Measurements from ENCODE around the gene FAM3C. TPM values are rescaled to one million over a fixed set of nuclear protein-coding genes. Genes with fewer than 3 reads are reported as not detected.

FAM3C gene
- total and polyA plus RNA-seq, 2 experiments from 2014 or later: 33.9 to 60.3 TPM

DNA sequence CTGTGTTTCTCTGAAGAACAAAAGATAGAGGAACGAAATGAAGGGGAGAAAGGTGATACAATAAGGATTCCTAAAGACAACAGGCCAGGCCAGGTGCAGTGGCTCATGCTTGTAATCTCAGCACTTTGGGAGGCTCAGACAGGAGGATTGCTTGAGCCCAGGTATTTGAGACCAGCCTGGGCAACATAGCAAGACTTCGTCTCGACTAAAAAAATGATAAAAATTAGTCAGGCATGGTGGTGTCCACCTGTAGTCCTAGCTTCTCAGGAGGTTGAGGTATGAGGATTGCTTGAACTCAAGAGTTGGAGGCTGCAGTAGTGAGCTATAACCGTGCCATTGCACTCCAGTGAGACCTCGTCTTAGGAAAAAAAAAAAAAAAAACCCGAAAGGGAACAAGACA lies 41.4 kb upstream of the FAM3C start (continued):
- TF ChIP-seq, protein P1, sequence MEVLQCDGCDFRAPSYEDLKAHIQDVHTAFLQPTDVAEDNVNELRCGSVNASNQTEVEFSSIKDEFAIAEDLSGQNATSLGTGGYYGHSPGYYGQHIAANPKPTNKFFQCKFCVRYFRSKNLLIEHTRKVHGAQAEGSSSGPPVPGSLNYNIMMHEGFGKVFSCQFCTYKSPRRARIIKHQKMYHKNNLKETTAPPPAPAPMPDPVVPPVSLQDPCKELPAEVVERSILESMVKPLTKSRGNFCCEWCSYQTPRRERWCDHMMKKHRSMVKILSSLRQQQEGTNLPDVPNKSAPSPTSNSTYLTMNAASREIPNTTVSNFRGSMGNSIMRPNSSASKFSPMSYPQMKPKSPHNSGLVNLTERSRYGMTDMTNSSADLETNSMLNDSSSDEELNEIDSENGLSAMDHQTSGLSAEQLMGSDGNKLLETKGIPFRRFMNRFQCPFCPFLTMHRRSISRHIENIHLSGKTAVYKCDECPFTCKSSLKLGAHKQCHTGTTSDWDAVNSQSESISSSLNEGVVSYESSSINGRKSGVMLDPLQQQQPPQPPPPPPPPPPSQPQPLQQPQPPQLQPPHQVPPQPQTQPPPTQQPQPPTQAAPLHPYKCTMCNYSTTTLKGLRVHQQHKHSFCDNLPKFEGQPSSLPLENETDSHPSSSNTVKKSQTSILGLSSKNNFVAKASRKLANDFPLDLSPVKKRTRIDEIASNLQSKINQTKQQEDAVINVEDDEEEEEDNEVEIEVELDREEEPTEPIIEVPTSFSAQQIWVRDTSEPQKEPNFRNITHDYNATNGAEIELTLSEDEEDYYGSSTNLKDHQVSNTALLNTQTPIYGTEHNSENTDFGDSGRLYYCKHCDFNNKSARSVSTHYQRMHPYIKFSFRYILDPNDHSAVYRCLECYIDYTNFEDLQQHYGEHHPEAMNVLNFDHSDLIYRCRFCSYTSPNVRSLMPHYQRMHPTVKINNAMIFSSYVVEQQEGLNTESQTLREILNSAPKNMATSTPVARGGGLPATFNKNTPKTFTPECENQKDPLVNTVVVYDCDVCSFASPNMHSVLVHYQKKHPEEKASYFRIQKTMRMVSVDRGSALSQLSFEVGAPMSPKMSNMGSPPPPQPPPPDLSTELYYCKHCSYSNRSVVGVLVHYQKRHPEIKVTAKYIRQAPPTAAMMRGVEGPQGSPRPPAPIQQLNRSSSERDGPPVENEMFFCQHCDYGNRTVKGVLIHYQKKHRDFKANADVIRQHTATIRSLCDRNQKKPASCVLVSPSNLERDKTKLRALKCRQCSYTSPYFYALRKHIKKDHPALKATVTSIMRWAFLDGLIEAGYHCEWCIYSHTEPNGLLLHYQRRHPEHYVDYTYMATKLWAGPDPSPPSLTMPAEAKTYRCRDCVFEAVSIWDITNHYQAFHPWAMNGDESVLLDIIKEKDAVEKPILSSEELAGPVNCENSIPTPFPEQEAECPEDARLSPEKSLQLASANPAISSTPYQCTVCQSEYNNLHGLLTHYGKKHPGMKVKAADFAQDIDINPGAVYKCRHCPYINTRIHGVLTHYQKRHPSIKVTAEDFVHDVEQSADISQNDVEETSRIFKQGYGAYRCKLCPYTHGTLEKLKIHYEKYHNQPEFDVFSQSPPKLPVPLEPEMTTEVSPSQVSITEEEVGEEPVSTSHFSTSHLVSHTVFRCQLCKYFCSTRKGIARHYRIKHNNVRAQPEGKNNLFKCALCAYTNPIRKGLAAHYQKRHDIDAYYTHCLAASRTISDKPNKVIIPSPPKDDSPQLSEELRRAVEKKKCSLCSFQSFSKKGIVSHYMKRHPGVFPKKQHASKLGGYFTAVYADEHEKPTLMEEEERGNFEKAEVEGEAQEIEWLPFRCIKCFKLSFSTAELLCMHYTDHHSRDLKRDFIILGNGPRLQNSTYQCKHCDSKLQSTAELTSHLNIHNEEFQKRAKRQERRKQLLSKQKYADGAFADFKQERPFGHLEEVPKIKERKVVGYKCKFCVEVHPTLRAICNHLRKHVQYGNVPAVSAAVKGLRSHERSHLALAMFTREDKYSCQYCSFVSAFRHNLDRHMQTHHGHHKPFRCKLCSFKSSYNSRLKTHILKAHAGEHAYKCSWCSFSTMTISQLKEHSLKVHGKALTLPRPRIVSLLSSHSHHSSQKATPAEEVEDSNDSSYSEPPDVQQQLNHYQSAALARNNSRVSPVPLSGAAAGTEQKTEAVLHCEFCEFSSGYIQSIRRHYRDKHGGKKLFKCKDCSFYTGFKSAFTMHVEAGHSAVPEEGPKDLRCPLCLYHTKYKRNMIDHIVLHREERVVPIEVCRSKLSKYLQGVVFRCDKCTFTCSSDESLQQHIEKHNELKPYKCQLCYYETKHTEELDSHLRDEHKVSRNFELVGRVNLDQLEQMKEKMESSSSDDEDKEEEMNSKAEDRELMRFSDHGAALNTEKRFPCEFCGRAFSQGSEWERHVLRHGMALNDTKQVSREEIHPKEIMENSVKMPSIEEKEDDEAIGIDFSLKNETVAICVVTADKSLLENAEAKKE (CRISPR knock-in tag; IDR thresholded peaks at IDR 0.05): no peak

DNA sequence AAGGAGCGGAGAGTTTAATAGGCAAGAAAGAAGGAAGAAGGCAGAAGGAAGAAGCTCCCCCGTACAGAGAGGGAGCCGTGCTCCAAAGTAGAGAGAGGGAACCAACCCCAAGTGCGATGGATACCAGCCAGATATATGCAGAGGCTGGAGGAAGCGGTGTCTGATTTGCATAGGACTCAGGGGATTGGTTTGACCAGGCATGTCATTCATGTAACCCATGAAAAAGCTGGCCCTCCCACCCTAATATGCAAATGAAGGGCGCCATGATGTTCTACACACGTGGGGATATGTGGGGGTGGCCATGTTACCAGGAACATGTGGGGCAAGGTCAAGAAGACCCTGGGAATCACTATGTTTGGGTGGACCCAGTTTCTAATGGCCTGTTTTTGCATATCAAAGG lies 40.6 kb upstream of the FAM3C start:
- Histone ChIP-seq H2AFZ (peak overlapping the region; percentile 79; the same call in 1 of the 2 replicates), H3K4me3 (no peak overlapping the region), H3K9me2 (ENCODE audit: insufficient read depth) (peaks cover 8% of the 10 kb centered on the region), H3K36me3 (ENCODE audit: insufficient read depth) (no peaks in the 10 kb centered on the region), H3K27ac (ENCODE audit: low read depth) (no peak overlapping the region), H3K27me3 (ENCODE audit: insufficient read depth) (no peaks in the 10 kb centered on the region), H4K20me1 (replicated peaks; ENCODE audit: insufficient read depth) (no peaks in the 10 kb centered on the region), H3K79me2 (replicated peaks; ENCODE audit: insufficient read depth) (no peaks in the 10 kb centered on the region), H3K4me2 (no peak overlapping the region), H3K4me1 (ENCODE audit: insufficient read depth) (peaks cover 16% of the 10 kb centered on the region), H3F3A (replicated peaks; ENCODE audit: low read depth) (no peaks in the 10 kb centered on the region)
- peaks cover 1% of the 10 kb centered on the region for H3K27me3 Mint-ChIP-seq (ENCODE audit: insufficient read depth, low read depth, poor library complexity)
- H3K36me3 Mint-ChIP-seq (ENCODE audit: low read depth): peaks cover 14% of the 10 kb centered on the region; the same call in 2 of the 3 replicates
- ATAC-seq (peak; percentile 67), DNase-seq (ENCODE audit: low spot score) (peak; percentile 63)
- peaks cover 15% of the 10 kb centered on the region; the same call in 2 of the 3 replicates for H3K4me1 Mint-ChIP-seq
- no peak overlapping the region for H3K4me3 Mint-ChIP-seq
- H3K27ac Mint-ChIP-seq: no peak overlapping the region
- H3K9me3 Mint-ChIP-seq: peaks cover 17% of the 10 kb centered on the region
- no peak for TF ChIP-seq NANOG (IDR thresholded peaks at IDR 0.05; ENCODE audit: borderline replicate concordance)
- TF ChIP-seq, protein P2, sequence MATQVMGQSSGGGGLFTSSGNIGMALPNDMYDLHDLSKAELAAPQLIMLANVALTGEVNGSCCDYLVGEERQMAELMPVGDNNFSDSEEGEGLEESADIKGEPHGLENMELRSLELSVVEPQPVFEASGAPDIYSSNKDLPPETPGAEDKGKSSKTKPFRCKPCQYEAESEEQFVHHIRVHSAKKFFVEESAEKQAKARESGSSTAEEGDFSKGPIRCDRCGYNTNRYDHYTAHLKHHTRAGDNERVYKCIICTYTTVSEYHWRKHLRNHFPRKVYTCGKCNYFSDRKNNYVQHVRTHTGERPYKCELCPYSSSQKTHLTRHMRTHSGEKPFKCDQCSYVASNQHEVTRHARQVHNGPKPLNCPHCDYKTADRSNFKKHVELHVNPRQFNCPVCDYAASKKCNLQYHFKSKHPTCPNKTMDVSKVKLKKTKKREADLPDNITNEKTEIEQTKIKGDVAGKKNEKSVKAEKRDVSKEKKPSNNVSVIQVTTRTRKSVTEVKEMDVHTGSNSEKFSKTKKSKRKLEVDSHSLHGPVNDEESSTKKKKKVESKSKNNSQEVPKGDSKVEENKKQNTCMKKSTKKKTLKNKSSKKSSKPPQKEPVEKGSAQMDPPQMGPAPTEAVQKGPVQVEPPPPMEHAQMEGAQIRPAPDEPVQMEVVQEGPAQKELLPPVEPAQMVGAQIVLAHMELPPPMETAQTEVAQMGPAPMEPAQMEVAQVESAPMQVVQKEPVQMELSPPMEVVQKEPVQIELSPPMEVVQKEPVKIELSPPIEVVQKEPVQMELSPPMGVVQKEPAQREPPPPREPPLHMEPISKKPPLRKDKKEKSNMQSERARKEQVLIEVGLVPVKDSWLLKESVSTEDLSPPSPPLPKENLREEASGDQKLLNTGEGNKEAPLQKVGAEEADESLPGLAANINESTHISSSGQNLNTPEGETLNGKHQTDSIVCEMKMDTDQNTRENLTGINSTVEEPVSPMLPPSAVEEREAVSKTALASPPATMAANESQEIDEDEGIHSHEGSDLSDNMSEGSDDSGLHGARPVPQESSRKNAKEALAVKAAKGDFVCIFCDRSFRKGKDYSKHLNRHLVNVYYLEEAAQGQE (IDR thresholded peaks at IDR 0.05; ENCODE audit: unreplicated experiment): no peak
- no peak for TF ChIP-seq EZH2 (IDR thresholded peaks at IDR 0.05; ENCODE audit: low read depth, unreplicated experiment)
- no peak for TF ChIP-seq ZNF114 (CRISPR knock-in tag; IDR thresholded peaks at IDR 0.05)
- TF ChIP-seq JUNB (IDR thresholded peaks at IDR 0.05; ENCODE audit: unreplicated experiment): no peak
- TF ChIP-seq ZNF331 (CRISPR knock-in tag; IDR thresholded peaks at IDR 0.05; ENCODE audit: low read depth): no peak
- no peak for TF ChIP-seq CREB1 (CRISPR knock-in tag; IDR thresholded peaks at IDR 0.05; ENCODE audit: low read depth)
- TF ChIP-seq, protein P3, sequence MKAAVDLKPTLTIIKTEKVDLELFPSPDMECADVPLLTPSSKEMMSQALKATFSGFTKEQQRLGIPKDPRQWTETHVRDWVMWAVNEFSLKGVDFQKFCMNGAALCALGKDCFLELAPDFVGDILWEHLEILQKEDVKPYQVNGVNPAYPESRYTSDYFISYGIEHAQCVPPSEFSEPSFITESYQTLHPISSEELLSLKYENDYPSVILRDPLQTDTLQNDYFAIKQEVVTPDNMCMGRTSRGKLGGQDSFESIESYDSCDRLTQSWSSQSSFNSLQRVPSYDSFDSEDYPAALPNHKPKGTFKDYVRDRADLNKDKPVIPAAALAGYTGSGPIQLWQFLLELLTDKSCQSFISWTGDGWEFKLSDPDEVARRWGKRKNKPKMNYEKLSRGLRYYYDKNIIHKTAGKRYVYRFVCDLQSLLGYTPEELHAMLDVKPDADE (IDR thresholded peaks at IDR 0.05): no peak
- no peak for TF ChIP-seq STAT1 (IDR thresholded peaks at IDR 0.05; ENCODE audit: unreplicated experiment)
- TF ChIP-seq EZH2phosphoT487 (IDR thresholded peaks at IDR 0.05; ENCODE audit: unreplicated experiment): no peak
- TF ChIP-seq, protein P4, sequence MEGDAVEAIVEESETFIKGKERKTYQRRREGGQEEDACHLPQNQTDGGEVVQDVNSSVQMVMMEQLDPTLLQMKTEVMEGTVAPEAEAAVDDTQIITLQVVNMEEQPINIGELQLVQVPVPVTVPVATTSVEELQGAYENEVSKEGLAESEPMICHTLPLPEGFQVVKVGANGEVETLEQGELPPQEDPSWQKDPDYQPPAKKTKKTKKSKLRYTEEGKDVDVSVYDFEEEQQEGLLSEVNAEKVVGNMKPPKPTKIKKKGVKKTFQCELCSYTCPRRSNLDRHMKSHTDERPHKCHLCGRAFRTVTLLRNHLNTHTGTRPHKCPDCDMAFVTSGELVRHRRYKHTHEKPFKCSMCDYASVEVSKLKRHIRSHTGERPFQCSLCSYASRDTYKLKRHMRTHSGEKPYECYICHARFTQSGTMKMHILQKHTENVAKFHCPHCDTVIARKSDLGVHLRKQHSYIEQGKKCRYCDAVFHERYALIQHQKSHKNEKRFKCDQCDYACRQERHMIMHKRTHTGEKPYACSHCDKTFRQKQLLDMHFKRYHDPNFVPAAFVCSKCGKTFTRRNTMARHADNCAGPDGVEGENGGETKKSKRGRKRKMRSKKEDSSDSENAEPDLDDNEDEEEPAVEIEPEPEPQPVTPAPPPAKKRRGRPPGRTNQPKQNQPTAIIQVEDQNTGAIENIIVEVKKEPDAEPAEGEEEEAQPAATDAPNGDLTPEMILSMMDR (conservative IDR thresholded peaks at IDR 0.05; ENCODE audit: low read depth in 2 of 2): no peak

All from GM23338 (cell line).